Hindlimb muscle (tissue), 1 donor: ENCODE data around the gene TJP1. TPM values are rescaled to one million over a fixed set of nuclear protein-coding genes. Genes with fewer than 3 reads are reported as not detected.
"Not testable (repeated sequence)": the region's sequence is repeated elsewhere in the genome, so short reads cannot be mapped to it uniquely, and the experiment has no call there.

Experiments
- DNase-seq: peaks from one replicate; pipeline ENCODE4 v3.0.0-alpha.2; 2013
- polyA plus RNA-seq: library from polyadenylated mRNA; unstranded; fragments of 120-200 nt; gene quantifications from one replicate; pipeline ENCODE4 v1.2.1, GENCODE V29; 2013; ENCODE audit not compliant: insufficient read length

The TJP1 gene
- polyA plus RNA-seq, 1 donor = 41.6 TPM

DNA sequence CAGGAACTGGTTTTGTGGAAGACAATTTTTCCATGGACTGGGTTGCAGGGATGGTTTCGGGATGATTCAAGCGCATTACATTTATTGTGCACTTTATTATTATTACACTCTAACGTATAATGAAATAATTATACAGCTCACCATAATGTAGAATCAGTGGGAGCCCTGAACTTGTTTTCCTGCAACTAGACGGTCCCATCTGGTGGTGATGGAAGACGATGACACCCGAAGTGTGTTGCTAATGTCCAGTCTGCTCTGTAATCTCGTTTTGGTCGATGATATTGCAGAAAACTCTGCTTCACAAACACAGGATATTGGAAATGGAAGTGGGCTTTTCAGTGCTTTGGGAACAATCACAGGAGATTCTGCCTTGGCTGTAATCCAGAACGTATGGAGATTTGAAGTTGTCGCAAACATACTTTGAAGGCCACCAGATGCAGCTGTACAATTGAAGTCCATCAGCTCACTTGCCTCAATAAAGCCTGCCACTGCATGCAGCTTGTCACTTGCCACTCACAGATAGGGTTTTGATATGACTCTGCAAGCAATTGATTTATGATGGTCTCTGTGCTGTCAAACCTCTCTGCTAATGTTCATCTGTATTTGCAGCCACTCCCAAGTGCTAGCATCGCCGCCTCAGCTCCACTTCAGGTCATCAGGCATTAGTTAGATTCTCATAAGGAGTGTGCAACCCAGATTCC, 141.7 kb downstream of the TJP1 start:
- DNase-seq = no peak

DNA sequence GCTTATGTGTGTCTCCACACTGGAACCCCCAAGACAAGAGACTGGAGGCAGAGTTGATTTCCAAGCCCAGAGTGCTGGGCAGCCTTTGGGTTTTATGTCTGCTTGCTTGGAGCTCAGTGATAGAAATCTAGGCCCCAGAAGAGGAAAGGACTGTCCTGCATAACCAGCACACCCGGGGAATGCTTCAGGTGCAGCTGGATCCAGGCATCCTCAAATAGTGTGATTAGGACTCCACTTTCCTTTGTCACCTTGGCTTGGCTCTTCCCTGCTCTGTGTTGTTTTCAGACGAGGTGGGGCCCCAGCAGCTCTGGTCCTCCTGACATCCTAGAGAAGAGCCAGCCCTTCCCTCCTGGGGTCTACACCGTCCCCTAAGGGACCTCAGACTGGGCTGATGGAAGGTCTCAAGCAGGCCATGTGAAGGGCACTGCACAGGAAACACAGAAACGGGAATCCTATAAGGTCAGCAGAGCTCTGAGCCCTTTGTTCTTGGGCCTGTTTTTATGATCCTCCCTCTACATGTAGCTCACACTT, 143.7 kb downstream of the TJP1 start:
- no peak for DNase-seq

DNA sequence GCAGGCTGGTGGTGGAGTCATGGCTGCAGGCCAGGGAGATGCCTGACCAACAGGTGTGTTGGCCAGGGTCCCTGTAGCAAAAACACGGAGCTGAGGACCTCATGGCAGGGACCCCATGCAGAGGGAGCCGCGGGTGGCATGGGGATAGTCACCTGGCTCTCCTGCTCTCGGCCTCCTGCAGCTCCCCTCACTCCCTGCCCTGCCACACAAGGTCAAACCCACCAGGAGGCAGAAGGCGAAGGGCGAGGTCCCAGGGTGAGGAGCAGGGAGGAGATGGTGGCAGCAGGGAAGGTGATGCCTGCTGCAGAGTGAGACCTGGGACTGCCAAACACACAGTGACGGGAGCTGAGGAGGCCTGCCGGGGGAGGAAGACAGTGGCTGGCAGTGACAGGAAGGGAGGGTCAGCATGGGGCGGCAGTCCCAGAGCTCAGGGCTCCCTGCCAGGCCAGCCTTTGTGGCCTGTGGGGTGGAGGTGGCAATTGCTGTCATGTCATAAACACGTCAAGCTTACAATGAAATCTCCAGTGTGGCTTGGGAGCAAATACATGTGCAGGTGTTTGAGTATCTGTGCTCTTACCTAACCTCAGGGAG, 144.3 kb downstream of the TJP1 start:
- DNase-seq = no peak

DNA sequence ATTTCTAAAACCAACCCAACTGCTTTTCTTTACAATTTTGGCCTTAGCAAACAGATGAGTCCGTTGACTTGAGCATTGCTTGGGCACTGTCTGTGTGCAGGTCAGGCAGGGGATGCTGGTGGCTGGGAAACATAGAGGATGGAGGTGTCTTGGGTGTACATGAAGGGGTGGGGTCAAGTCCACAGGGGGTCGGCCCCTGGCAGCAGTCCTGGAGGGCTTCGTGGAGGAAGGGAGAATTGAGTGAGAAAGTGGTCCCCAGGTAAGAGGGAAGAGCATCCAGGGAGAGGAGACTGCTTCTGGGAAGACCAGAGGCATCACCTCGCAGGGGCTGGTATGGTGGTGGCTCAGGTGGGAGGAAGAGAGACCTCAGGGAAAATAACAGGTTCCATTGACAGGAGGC, 144.8 kb downstream of the TJP1 start:
- DNase-seq = no peak

DNA sequence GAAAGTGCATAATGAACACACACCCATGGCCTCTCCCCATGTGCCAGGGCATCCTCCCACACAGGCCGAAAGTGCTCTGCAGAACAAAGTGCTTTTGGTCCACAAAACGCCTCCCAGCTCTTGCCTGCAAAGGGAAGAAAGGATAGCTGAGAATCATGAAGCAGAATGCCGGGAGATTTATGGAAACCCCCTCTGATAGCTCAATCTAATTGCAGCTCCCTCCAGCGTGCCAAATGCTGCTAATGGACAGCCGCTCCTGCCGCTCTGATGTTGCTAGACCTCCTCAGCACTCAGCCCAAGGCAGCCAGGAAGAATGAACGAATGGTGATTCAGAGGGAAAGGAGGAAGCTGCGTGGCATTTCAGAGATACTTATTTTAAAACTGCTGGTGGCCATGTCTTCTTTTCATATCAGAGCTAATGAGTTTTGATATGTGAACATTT, 145.3 kb downstream of the TJP1 start:
- no peak for DNase-seq

DNA sequence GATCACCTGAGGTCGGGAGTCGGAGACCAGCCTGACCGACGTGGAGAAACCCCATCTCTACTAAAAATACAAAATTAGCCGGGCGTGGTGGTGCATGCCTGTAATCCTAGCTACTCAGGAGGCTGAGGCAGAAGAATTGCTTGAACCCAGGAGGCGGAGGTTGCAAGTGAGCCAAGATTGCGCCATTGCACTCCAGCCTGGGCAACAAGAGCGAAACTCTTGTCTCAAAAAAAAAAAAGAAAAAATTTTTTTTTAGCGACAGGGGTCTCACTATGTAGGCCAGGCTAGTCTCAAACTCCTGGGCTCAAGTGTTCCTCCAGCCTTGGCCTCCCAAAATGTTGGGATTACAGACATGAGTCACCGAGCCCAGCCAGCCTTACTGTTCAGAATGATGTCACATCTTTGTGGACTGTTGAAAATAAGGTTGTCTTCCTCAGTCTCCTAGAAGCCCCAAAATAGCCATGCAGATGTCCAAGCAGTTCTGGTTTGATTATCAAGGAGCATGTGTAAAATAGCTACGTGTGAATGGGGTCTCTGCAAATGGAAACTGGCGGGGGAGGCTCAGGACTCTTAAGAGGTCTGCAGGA, 145.8 kb downstream of the TJP1 start:
- not testable (repeated sequence) for DNase-seq

DNA sequence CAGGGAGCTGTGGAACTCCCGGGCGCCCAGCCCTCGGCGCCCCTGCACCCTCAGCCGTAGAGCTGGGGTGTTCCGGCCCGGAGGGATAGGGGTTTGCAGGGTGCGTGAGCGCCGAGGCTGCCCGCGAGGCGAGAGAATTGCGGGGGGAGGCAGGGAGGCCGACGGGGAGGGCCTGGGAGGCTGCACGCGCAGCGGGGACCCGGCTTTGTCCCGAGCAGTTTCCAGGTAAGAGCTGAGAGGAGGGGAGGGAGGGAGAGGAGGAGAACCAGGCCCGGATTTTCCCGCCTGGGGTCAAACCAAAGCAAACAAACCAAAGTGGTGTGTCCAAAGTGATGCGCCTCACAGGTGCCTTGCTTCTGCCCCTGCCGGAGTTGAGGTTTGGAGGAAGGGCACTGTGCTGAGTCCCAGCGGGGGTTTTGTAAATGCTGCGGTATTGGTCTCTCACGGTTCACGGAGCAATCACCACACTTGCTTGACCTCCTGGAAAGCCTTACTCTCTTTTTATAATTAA, 146.4 kb downstream of the TJP1 start:
- DNase-seq = no peak

DNA sequence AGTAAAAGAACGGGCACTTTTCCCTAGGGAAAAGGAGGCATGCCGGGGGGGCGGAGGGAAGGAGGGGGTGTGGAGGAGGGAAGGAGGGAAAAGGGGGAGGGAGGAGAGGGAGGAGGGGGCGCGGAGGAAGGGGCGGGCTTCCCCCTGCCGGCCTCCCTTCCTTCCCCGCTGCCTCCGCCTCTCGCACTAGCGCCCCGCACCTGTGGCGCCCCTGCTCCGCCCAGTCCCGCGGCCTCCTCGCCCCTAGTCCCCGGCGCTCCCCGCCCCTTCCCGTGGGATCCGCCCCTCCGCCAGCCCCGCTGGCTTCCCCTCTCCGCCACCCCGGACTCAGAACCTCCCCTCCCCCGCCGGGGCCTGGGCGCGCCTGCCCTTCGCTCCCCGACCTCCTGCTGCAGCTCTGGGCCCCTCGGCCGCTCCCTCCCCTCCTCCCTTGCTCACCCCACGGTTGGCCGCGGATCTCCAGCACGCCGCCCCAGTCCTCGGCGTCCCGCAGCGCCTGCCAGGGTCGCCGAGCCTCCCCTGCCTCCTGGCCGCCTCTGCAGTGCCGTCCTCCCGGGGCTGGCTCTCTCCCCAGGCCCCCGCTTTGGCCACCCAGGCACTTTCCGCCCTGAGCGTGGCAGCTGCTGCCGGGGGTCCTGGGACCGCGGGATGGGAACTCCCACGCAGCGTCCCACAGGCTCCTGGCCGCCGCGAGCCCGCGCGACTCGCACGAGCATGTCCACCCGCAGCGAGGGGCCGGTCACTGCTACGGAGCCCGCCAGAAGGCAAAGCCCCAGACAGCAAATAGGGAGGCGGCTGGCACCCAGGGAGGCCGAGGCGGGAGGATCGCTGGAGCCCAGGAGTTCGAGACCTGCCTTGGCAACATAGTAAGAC, 147.4 kb downstream of the TJP1 start:
- peak; percentile 22 for DNase-seq

DNA sequence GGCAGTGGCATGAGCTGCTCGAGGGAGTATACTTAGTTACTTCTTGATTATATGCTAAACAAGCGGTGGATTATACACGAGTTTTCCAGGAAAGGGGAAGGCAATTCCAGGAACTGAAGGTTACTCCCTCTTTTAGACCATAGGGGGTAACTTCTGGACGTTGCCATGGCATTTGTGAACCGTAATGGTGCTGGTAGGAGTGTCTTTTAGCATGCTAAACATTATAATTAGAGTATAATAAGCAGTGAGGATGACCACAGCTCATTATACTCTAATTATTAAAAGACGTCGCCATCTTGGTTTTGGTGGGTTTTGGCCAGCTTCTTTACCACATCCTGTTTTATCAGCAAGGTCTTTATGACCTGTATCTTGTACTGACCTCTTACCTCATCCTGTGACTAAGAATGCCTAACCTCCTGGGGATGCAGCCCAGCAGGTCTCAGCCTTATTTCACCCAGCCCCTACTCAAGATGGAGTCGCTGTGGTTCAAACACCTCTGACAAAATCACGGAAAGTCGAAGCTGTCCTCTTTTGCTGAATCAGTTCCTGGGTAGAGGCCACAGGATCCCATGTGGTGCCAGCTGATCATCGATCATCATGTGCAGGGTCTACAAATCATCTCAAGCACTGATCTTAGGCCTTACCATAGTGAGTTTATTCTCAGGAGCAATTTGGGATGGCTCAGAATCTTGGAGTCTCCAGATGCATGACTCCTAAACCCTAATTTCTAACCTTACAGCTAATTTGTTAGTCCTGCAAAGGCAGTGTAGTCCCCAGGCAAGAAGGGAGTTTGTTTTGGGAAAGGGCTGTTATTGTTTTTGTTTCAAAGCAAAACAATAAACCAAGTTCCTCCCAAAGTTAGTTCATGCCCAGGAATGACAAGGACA, 149.1 kb downstream of the TJP1 start:
- DNase-seq = no peak

DNA sequence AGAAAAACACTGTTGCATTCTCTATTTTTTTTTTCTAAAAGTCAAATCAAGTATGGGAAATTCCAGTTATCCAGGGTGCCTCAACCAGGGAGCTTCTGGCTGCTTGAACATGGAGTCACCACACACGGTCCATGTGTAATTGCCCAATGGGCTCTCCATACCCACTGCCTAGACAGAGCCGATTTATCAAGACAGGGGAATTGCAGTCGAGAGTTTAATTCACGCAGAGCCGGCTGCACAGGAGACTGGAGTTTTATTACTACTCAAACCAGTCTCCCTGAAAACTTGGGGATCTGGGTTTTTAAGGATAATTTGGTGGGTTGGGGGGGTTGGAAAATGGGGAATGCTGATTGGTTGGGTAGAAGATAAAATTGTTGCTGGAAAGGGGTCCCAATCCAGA, 149.8 kb downstream of the TJP1 start:
- no peak for DNase-seq

DNA sequence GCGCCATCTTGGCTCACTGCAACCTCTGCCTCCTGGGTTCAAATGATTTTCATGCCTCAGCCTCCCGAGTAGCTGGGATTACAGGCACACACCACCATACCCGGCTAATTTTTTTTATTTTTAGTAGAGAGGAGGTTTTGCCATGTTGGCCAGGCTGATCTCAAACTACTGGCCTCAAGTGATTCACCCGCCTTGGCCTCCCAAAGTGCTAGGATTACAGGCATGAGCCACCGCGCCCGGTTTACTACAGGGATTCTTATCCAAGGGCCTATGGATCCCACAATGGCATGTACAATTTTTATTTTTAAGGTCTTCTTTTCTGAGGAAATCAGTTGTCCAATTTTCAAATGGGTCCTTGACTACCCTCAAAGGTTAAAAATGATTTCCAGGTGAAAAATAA, 150.2 kb downstream of the TJP1 start:
- not testable (repeated sequence) for DNase-seq

DNA sequence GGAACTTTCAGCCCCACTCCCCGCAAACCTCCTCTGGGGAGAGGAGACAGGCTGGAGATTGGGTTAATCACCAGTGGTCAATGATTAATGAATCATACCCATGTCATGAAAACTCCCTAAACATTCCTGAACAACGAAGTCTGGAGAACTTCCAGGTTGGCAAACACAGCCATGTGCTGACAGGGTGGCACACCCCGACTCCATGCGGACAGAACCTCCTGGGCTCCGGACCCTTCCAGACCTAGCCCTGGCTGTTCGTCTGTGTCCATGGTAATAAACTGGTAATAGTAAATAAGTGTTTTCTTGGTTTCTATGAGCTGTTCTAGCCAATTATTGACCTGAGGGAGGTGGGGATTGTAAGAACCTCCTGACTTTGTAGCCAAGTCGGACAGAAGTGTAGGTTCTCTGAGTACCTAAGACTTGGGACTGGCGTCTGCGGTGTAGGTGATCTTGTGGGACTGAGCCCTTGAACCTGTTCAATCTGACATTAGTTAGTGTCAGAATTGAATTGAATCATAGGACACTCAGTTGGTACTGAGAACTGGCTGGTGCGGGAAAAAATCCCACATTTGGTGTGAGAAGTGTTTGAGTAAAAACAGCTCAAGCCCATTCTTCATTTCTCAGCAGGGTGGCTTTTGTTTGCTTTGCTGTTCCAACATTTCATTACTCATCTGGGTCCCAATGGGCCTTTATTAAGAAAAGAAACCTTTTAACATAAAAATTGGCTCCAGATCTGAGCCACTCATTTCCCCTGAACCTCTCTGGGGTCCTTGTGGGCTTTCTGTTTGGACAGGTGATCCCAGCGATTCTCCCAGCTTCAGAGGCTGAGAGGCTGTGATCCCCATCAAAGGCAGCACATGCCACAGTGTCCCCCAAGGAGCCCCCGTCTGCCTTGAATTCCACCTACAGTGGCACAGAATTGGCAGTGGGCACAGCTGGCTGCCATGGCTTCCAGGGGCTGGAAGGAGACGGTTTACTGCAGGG, 151.0 kb downstream of the TJP1 start:
- no peak for DNase-seq

DNA sequence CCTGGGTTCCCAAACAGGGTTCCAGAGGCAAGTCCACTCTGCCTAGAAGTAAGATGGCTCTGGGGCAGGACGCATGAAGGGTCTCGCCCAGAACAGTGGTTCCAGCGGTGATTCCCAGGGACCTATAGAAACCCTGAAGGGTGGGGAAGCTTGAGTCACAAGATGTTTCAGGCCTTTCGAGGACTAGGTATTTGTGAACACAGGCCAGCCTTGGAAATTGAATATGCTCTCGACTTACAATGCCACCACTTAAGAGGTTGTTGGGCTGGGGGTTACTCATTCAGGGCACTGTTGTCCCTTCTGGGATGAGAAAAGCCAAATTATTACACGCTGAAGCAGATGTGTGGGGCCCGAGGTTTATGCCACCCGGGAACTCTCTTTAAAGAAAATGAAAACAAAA, 152.0 kb downstream of the TJP1 start:
- no peak for DNase-seq

DNA sequence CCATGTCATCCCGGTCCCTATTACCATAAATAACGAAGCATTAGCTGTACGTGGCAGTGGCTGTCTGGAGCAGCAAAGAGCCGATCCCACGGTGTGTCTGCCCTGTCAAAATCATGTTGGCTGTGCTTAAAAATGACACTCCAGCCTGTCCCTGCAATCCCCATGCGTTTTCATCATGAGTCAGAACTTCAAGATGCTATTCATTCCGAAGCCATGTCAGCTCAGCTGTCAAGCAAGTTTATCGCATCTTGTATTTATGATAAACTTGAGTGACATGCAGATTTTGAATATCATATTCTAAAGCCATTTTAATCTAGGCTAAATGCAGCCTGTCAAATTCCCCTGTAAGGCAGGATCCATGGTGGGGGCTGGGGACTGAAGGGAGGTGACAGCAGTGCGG, 152.4 kb downstream of the TJP1 start:
- no peak for DNase-seq

DNA sequence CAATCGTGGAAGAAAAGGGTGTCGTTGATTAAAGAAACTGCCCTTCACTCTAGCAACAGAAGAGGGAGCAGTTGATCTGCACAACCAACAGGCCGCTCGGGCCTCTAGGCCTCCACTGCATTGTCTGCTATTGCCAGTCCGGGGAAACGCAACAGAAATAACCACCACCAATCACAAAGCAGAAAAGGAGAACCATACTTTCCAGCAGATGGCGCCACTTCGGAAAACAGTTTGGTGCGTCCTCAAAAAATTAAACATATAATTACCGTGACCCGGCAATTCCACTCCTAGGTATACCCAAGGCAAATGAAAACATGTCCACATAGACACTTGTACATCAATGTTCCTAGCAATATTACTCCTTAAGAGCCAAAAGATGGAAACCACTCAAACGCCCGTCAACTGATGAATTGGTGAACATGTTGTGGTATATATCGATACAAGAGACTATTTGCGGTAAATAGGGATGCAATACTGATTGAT, 154.1 kb downstream of the TJP1 start:
- peak; percentile 26 for DNase-seq

DNA sequence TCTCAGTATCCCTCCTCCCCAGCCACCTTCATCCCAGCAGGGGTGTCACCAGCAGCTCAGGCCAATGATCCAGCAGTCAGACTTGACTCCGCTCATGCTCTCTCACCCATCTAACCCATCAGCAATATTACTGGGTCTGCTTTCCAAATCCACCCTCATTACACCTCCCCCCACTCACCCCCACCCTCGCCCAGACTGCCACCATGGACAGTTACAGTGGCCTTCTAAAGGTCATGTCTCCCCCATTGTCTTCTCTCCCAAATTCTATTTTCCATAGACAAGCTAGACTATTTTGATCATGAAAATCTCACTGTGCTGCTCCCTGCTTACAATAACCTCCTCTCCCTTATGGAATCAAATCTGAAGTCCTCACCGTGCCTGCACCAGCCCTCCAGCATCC, 156.0 kb downstream of the TJP1 start:
- DNase-seq = no peak

DNA sequence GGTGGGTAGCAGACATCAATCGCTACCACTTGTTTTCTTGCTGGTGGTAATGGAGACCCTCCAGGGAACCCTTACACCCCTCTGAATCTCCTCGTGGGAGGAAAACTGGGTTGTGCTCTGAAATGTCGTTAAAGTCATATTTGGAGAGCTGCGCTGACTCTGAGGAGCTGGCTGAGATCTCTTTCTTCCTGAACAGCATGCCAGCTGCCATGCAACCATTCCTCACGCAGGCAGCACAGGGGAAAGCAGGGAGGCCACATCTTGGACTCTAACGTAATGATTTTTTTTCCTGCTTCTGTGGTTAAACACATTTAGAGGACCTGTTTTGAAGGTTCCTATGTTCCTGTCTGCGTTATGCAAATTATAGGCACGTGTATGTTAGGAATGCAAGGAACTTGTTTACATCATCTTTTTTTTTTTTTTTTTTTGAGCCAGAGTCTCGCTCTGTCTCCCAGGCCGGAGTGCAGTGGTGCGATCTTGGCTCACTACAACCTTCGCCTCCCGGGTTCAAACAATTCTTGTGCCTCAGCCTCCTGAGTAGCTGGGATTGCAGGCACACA, 156.7 kb downstream of the TJP1 start:
- DNase-seq = no peak

DNA sequence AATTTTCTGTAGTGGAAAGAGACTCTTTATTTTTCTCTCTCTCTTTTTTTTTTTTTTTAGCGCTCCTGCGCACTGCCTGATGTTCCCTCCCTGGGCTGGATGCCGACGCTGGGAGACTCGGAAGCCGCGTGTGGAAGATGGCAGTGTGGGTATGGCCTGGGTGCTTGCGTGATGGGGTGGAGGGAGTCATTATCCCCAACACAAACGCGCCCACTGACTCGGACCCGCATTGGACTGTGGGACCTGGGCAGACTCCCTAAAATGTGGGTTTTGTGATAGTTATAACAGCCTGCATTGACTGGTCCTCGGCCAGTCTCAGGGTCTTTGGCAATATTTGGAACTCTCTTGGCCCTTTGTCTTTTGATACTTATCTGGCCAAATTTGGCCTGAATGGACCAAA, 157.9 kb downstream of the TJP1 start:
- no peak for DNase-seq

DNA sequence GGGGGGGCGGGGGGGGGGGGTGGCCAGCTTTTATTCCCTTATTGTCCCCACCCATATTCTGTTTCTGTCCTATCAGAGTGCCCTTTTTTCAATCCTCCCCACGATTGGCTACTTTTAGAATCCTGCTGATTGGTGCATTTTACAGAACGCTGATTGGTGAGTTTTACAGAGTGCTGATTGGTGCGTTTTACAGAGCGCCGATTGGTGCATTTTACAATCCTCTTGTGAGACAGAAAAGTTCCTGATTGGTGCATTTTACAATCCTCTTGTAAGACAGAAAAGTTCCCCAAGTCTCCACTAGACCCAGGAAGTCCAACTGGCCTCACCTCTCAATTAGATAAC, 164.8 kb downstream of the TJP1 start:
- not testable (repeated sequence) for DNase-seq
